ENCODE results near the gene RTCB.
"Not testable (repeated sequence)": the region's sequence is repeated elsewhere in the genome, so short reads cannot be mapped to it uniquely, and the experiment has no call there.

RTCB gene

GRCh38 chr22:32389685-32390084 lies 22.4 kb downstream of the RTCB start:
- DNase-seq (ENCODE audit: low spot score): no peak

GRCh38 chr22:32385681-32386080 lies 26.4 kb downstream of the RTCB start:
- DNase-seq (ENCODE audit: low spot score): no peak

- DNase-seq (ENCODE audit: low spot score): no peak
Measured at GRCh38 chr22:32380991-32381390, 31.1 kb downstream of the RTCB start.

GRCh38 chr22:32378707-32379272 lies 33.3 kb downstream of the RTCB start:
- peak; percentile 69 for DNase-seq (ENCODE audit: low spot score)

GRCh38 chr22:32376681-32377080 lies 35.4 kb downstream of the RTCB start:
- DNase-seq (ENCODE audit: low spot score): no peak

- DNase-seq (ENCODE audit: low spot score): no peak
Measured at GRCh38 chr22:32375678-32376450, 36.2 kb downstream of the RTCB start.

- DNase-seq (ENCODE audit: low spot score): no peak
Measured at GRCh38 chr22:32364210-32364609, 47.8 kb downstream of the RTCB start.

GRCh38 chr22:32361257-32361656 lies 50.8 kb downstream of the RTCB start:
- DNase-seq (ENCODE audit: low spot score): no peak

- DNase-seq (ENCODE audit: low spot score): not testable (repeated sequence)
Measured at GRCh38 chr22:32360096-32360495, 52.0 kb downstream of the RTCB start.

GRCh38 chr22:32357567-32357966 lies 54.5 kb downstream of the RTCB start, which contains the start of gene RFPL3:
Gene RFPL3 (plus strand): TSS chr22:32357867. CDS start chr22:32358072, 205 bp downstream.
- DNase-seq (ENCODE audit: low spot score): not testable (repeated sequence)

GRCh38 chr22:32355760-32356159 lies 56.3 kb downstream of the RTCB start:
- no peak for DNase-seq (ENCODE audit: low spot score)

- peak; percentile 52 for DNase-seq (ENCODE audit: low spot score)
Measured at GRCh38 chr22:32354360-32355351, 57.4 kb downstream of the RTCB start.

GRCh38 chr22:32353840-32354239 lies 58.2 kb downstream of the RTCB start:
- DNase-seq (ENCODE audit: low spot score): no peak

- DNase-seq (ENCODE audit: low spot score): no peak
Measured at GRCh38 chr22:32353292-32353691, 58.8 kb downstream of the RTCB start.

- no peak for DNase-seq (ENCODE audit: low spot score)
Measured at GRCh38 chr22:32352681-32353080, 59.4 kb downstream of the RTCB start.

- DNase-seq (ENCODE audit: low spot score): not testable (repeated sequence)
Measured at GRCh38 chr22:32351875-32352274, 60.2 kb downstream of the RTCB start.

GRCh38 chr22:32348031-32348611 lies 63.9 kb downstream of the RTCB start:
- no peak for DNase-seq (ENCODE audit: low spot score)

GRCh38 chr22:32343941-32344340 lies 68.1 kb downstream of the RTCB start:
- no peak for DNase-seq (ENCODE audit: low spot score)

- DNase-seq (ENCODE audit: low spot score): no peak
Measured at GRCh38 chr22:32342977-32343376, 69.1 kb downstream of the RTCB start.

GRCh38 chr22:32341122-32341740 lies 70.8 kb downstream of the RTCB start:
- no peak for DNase-seq (ENCODE audit: low spot score)

- DNase-seq (ENCODE audit: low spot score): no peak
Measured at GRCh38 chr22:32340411-32340810, 71.6 kb downstream of the RTCB start.
